GM23338 (cell line): ENCODE measurements around the gene TARBP1. TPM values are rescaled to one million over a fixed set of nuclear protein-coding genes. Genes with fewer than 3 reads are reported as not detected.

Experiments used
- ATAC-seq: fragments of 200-7000 bp; cut with Tn5 transposase; 3 replicates; pipeline ENCODE4 v1.9.1; 2020
- DNase-seq: peaks from one replicate; pipeline ENCODE4 v3.0.0-alpha.2; 2015; ENCODE audit warnings: low spot score
- H2AFZ ChIP-seq: fragments of 200-600 bp; sonication (generic); 2 replicates; pipeline ENCODE4 v1.8.0; 2016; ENCODE audit warnings: antibody characterized with exemption, mild to moderate bottlenecking, moderate library complexity
- H3F3A ChIP-seq: fragments of 200-600 bp; sonication (generic); replicated peaks from 2 replicates; pipeline ENCODE4 v1.8.0; 2017; ENCODE audit warnings: antibody characterized with exemption, mixed run types, low read depth
- H3K27ac ChIP-seq: fragments of 200-600 bp; sonication (generic); 2 replicates; pipeline ENCODE4 v1.6.1; 2016; ENCODE audit warnings: low read depth
- H3K27me3 ChIP-seq: fragments of 200-600 bp; sonication (generic); 2 replicates; pipeline ENCODE4 v1.8.0; 2016; ENCODE audit warnings: mild to moderate bottlenecking, mixed run types, moderate library complexity; ENCODE audit not compliant: insufficient read depth
- H3K36me3 ChIP-seq: fragments of 200-600 bp; sonication (generic); 2 replicates; pipeline ENCODE4 v1.8.0; 2016; ENCODE audit warnings: mild to moderate bottlenecking; ENCODE audit not compliant: insufficient read depth
- H3K4me1 ChIP-seq: fragments of 200-600 bp; sonication (generic); 2 replicates; pipeline ENCODE4 v1.8.0; 2016; ENCODE audit warnings: mild to moderate bottlenecking, moderate library complexity; ENCODE audit not compliant: insufficient read depth
- H3K4me2 ChIP-seq: fragments of 200-600 bp; sonication (generic); 2 replicates; pipeline ENCODE4 v1.7.1; 2017; ENCODE audit warnings: mixed run types
- H3K4me3 ChIP-seq: fragments of 200-600 bp; sonication (generic); 2 replicates; pipeline ENCODE4 v1.6.1; 2016; ENCODE audit warnings: mixed run types
- H3K79me2 ChIP-seq: fragments of 200-600 bp; sonication (generic); replicated peaks from 2 replicates; pipeline ENCODE4 v1.8.0; 2017; ENCODE audit warnings: mild to moderate bottlenecking; ENCODE audit not compliant: insufficient read depth
- H3K9me2 ChIP-seq: fragments of 200-600 bp; sonication (generic); 2 replicates; pipeline ENCODE4 v1.8.0; 2017; ENCODE audit not compliant: insufficient read depth
- H4K20me1 ChIP-seq: fragments of 200-600 bp; sonication (generic); replicated peaks from 2 replicates; pipeline ENCODE4 v1.8.0; 2017; ENCODE audit warnings: mild to moderate bottlenecking; ENCODE audit not compliant: insufficient read depth
- H3K27ac Mint-ChIP-seq: 2 replicates; pipeline ENCODE4 v1.8.0; 2020; ENCODE audit warnings: inconsistent platforms, mild to moderate bottlenecking, moderate library complexity, mixed read lengths
- H3K27me3 Mint-ChIP-seq: 3 replicates; pipeline ENCODE4 v1.8.0; 2022; ENCODE audit warnings: low read depth, mild to moderate bottlenecking, moderate library complexity, mixed read lengths, inconsistent platforms; ENCODE audit not compliant: insufficient read depth, poor library complexity
- H3K36me3 Mint-ChIP-seq: 3 replicates; pipeline ENCODE4 v1.8.0; 2021; ENCODE audit warnings: low read depth, mild to moderate bottlenecking, inconsistent platforms, moderate library complexity, mixed read lengths
- H3K4me1 Mint-ChIP-seq: 3 replicates; pipeline ENCODE4 v1.8.0; 2020; ENCODE audit warnings: mild to moderate bottlenecking, inconsistent platforms, mixed read lengths
- H3K4me3 Mint-ChIP-seq: 3 replicates; pipeline ENCODE4 v1.8.0; 2021; ENCODE audit warnings: moderate library complexity, mild to moderate bottlenecking, inconsistent platforms, mixed read lengths
- H3K9me3 Mint-ChIP-seq: 3 replicates; pipeline ENCODE4 v1.8.0; 2020; ENCODE audit warnings: moderate library complexity, mild to moderate bottlenecking, inconsistent platforms, mixed read lengths
- CREB1 ChIP-seq: fragments of 250-450 bp; sonication (Bioruptor Pico); IDR thresholded peaks from 2 replicates; pipeline ENCODE4 v1.5.0; 2020; ENCODE audit warnings: low read depth, mild to moderate bottlenecking, moderate library complexity
- EZH2 ChIP-seq: fragments of 200-600 bp; sonication (generic); IDR thresholded peaks from one replicate; pipeline ENCODE4 v1.8.0; 2017; ENCODE audit warnings: antibody characterized with exemption, mild to moderate bottlenecking, low read depth; ENCODE audit not compliant: unreplicated experiment
- EZH2phosphoT487 ChIP-seq: fragments of 200-600 bp; sonication (generic); IDR thresholded peaks from one replicate; pipeline ENCODE4 v1.8.1; 2018; ENCODE audit warnings: antibody characterized with exemption; ENCODE audit not compliant: unreplicated experiment
- JUNB ChIP-seq: IDR thresholded peaks from one replicate; pipeline ENCODE4 v1.6.1; 2016; ENCODE audit warnings: antibody characterized with exemption; ENCODE audit not compliant: unreplicated experiment
- NANOG ChIP-seq: IDR thresholded peaks from 2 replicates; pipeline ENCODE4 v1.6.1; 2016; ENCODE audit warnings: antibody characterized with exemption, borderline replicate concordance
- POLR2AphosphoS5 ChIP-seq: IDR thresholded peaks from 2 replicates; pipeline ENCODE4 v1.6.1; 2016; ENCODE audit warnings: antibody characterized with exemption, low read depth
- STAT1 ChIP-seq: IDR thresholded peaks from one replicate; pipeline ENCODE4 v1.6.1; 2016; ENCODE audit warnings: antibody characterized with exemption; ENCODE audit not compliant: unreplicated experiment
- ZNF114 ChIP-seq: fragments of 250-450 bp; sonication (Bioruptor Pico); IDR thresholded peaks from 2 replicates; pipeline ENCODE4 v1.5.0; 2020; ENCODE audit warnings: mild to moderate bottlenecking, moderate library complexity
- ZNF331 ChIP-seq: fragments of 250-450 bp; sonication (Bioruptor Pico); IDR thresholded peaks from 2 replicates; pipeline ENCODE4 v1.5.0; 2020; ENCODE audit warnings: low read depth, mild to moderate bottlenecking, moderate library complexity
- polyA plus RNA-seq: library from polyadenylated mRNA; unstranded; fragments of >200 nt; fragmentation: Nextera tagmentation; extraction: Ambion mirVana; gene quantifications from 2 replicates; pipeline ENCODE4 v1.2.1, GENCODE V29; 2016
- total RNA-seq: library from RNA; depleted of rRNA; stranded (reverse); fragments of >200 nt; shearing (Covaris generic); gene quantifications from 2 replicates; pipeline ENCODE4 v1.2.3, GENCODE V29; 2014
- TF ChIP-seq, protein P1 (sequence below): IDR thresholded peaks from 2 replicates; pipeline ENCODE4 v1.6.1; 2016; ENCODE audit warnings: antibody characterized with exemption
- TF ChIP-seq, protein P2 (sequence below): IDR thresholded peaks from one replicate; pipeline ENCODE4 v1.6.1; 2018; ENCODE audit warnings: antibody characterized with exemption; ENCODE audit not compliant: unreplicated experiment
- TF ChIP-seq, protein P3 (sequence below), 2 experiments: fragments of 200-600 bp in 1 of 2; sonication (generic) in 1 of 2; conservative IDR thresholded peaks; 2 replicates each; pipeline versions ENCODE4 v1.5.1 to v1.6.1; 2016 to 2017; ENCODE audit warnings: antibody characterized with exemption in 2 of 2, low read depth in 2 of 2, mild to moderate bottlenecking in 2 of 2, moderate library complexity in 1 of 2

Gene TARBP1
- total and polyA plus RNA-seq, 2 experiments from 2014 or later: 14.9 to 18.8 TPM

DNA sequence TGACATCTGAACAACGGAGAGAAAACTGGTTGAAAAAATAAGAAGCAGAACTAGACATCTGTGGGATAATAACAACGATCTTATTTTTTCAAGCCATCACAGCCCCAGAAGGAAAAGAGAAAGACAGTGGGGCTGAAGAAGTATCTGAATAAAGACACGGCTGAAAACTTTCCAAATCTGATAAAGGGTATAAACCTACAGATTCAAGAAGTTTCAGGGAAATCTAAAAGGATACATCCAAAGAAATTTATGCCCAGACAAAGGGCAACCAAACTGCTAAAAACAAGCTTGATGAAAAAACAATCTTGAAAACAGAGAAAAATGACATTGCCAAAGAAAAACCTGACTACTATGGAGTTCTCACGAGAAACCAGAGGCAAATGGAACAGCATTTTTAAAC lies 40.4 kb downstream of the TARBP1 start:
- H3K4me3 ChIP-seq: no peak overlapping the region
- Mint-ChIP-seq H3K4me1 (no peaks in the 10 kb centered on the region), H3K27me3 (no peaks in the 10 kb centered on the region), H3K9me3 (no peaks in the 10 kb centered on the region), H3K27ac (no peak overlapping the region), H3K36me3 (peaks cover 36% of the 10 kb centered on the region), H3K4me3 (no peak overlapping the region)
- no peaks in the 10 kb centered on the region for H4K20me1 ChIP-seq
- no peaks in the 10 kb centered on the region; the same call in 1 of the 2 replicates for H3K79me2 ChIP-seq
- H2AFZ ChIP-seq: no peak overlapping the region
- no peak for DNase-seq
- no peaks in the 10 kb centered on the region for H3F3A ChIP-seq
- H3K27ac ChIP-seq: no peak overlapping the region
- no peak for TF ChIP-seq ZNF114
- no peak for TF ChIP-seq NANOG
- TF ChIP-seq, protein P1, sequence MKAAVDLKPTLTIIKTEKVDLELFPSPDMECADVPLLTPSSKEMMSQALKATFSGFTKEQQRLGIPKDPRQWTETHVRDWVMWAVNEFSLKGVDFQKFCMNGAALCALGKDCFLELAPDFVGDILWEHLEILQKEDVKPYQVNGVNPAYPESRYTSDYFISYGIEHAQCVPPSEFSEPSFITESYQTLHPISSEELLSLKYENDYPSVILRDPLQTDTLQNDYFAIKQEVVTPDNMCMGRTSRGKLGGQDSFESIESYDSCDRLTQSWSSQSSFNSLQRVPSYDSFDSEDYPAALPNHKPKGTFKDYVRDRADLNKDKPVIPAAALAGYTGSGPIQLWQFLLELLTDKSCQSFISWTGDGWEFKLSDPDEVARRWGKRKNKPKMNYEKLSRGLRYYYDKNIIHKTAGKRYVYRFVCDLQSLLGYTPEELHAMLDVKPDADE: no peak
- no peak for TF ChIP-seq JUNB
- TF ChIP-seq, protein P2, sequence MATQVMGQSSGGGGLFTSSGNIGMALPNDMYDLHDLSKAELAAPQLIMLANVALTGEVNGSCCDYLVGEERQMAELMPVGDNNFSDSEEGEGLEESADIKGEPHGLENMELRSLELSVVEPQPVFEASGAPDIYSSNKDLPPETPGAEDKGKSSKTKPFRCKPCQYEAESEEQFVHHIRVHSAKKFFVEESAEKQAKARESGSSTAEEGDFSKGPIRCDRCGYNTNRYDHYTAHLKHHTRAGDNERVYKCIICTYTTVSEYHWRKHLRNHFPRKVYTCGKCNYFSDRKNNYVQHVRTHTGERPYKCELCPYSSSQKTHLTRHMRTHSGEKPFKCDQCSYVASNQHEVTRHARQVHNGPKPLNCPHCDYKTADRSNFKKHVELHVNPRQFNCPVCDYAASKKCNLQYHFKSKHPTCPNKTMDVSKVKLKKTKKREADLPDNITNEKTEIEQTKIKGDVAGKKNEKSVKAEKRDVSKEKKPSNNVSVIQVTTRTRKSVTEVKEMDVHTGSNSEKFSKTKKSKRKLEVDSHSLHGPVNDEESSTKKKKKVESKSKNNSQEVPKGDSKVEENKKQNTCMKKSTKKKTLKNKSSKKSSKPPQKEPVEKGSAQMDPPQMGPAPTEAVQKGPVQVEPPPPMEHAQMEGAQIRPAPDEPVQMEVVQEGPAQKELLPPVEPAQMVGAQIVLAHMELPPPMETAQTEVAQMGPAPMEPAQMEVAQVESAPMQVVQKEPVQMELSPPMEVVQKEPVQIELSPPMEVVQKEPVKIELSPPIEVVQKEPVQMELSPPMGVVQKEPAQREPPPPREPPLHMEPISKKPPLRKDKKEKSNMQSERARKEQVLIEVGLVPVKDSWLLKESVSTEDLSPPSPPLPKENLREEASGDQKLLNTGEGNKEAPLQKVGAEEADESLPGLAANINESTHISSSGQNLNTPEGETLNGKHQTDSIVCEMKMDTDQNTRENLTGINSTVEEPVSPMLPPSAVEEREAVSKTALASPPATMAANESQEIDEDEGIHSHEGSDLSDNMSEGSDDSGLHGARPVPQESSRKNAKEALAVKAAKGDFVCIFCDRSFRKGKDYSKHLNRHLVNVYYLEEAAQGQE: no peak
- H3K36me3 ChIP-seq: no peaks in the 10 kb centered on the region
- no peaks in the 10 kb centered on the region for H3K27me3 ChIP-seq
- H3K4me1 ChIP-seq: no peaks in the 10 kb centered on the region
- no peak for ATAC-seq
- H3K9me2 ChIP-seq: no peaks in the 10 kb centered on the region
- H3K4me2 ChIP-seq: no peak overlapping the region

- H3K27me3 Mint-ChIP-seq: no peaks in the 10 kb centered on the region
- Histone ChIP-seq H3K27ac (no peak overlapping the region), H2AFZ (no peak overlapping the region), H3K4me1 (no peaks in the 10 kb centered on the region), H3F3A (no peaks in the 10 kb centered on the region), H3K9me2 (no peaks in the 10 kb centered on the region), H4K20me1 (no peaks in the 10 kb centered on the region), H3K36me3 (no peaks in the 10 kb centered on the region), H3K4me2 (no peak overlapping the region), H3K27me3 (no peaks in the 10 kb centered on the region), H3K79me2 (no peaks in the 10 kb centered on the region; the same call in 1 of the 2 replicates), H3K4me3 (no peak overlapping the region)
- DNase-seq (no peak), ATAC-seq (no peak)
- H3K36me3 Mint-ChIP-seq: peaks cover 34% of the 10 kb centered on the region
- no peaks in the 10 kb centered on the region for H3K4me1 Mint-ChIP-seq
- no peak overlapping the region for H3K27ac Mint-ChIP-seq
- no peaks in the 10 kb centered on the region for H3K9me3 Mint-ChIP-seq
- H3K4me3 Mint-ChIP-seq: no peak overlapping the region
- TF ChIP-seq, protein P1: no peak
- TF ChIP-seq ZNF331: no peak
- TF ChIP-seq POLR2AphosphoS5: no peak
- TF ChIP-seq CREB1 (CRISPR knock-in tag): no peak
- TF ChIP-seq STAT1: no peak
- TF ChIP-seq, protein P2: no peak
- TF ChIP-seq, protein P3, sequence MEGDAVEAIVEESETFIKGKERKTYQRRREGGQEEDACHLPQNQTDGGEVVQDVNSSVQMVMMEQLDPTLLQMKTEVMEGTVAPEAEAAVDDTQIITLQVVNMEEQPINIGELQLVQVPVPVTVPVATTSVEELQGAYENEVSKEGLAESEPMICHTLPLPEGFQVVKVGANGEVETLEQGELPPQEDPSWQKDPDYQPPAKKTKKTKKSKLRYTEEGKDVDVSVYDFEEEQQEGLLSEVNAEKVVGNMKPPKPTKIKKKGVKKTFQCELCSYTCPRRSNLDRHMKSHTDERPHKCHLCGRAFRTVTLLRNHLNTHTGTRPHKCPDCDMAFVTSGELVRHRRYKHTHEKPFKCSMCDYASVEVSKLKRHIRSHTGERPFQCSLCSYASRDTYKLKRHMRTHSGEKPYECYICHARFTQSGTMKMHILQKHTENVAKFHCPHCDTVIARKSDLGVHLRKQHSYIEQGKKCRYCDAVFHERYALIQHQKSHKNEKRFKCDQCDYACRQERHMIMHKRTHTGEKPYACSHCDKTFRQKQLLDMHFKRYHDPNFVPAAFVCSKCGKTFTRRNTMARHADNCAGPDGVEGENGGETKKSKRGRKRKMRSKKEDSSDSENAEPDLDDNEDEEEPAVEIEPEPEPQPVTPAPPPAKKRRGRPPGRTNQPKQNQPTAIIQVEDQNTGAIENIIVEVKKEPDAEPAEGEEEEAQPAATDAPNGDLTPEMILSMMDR (conservative IDR thresholded peaks at IDR 0.05; ENCODE audit: low read depth in 2 of 2): no peak
- TF ChIP-seq EZH2phosphoT487: no peak
- no peak for TF ChIP-seq ZNF114
- no peak for TF ChIP-seq EZH2
- no peak for TF ChIP-seq JUNB
Observed at GRCh38 chr1:234437423-234438171, 41.4 kb downstream of the TARBP1 start.
